CD4-positive, alpha-beta T cell treated with Interleukin-21 for 1 hour (primary cell): ENCODE results near the gene PKP2.

ENCODE experiments used
- DNase-seq: peaks from one replicate; pipeline ENCODE4 v3.0.0-alpha.2; 2020

PKP2 gene

GRCh38 chr12:32860192-32860591, 36.4 kb downstream of the PKP2 start:
- no peak for DNase-seq

- no peak for DNase-seq
These were observed 37.2 kb downstream of the PKP2 start for GRCh38 chr12:32859389-32859788.

GRCh38 chr12:32854716-32855115, 41.9 kb downstream of the PKP2 start:
- no peak for DNase-seq

- no peak for DNase-seq
These were observed 42.5 kb downstream of the PKP2 start for GRCh38 chr12:32854097-32854496.

- DNase-seq: no peak
These were observed 49.3 kb downstream of the PKP2 start for GRCh38 chr12:32847287-32847686.

- no peak for DNase-seq
These were observed 50.5 kb downstream of the PKP2 start for GRCh38 chr12:32846053-32846452.

GRCh38 chr12:32843528-32844095, 53.0 kb downstream of the PKP2 start:
- DNase-seq: no peak

GRCh38 chr12:32841061-32841460, 55.5 kb downstream of the PKP2 start:
- DNase-seq: no peak

GRCh38 chr12:32839828-32840227, 56.7 kb downstream of the PKP2 start:
- DNase-seq: no peak

GRCh38 chr12:32837974-32838373, 58.6 kb downstream of the PKP2 start:
- no peak for DNase-seq

GRCh38 chr12:32836710-32837109, 59.9 kb downstream of the PKP2 start:
- DNase-seq: no peak

GRCh38 chr12:32834122-32834521, 62.5 kb downstream of the PKP2 start:
- DNase-seq: no peak

- no peak for DNase-seq
These were observed 68.0 kb downstream of the PKP2 start for GRCh38 chr12:32828552-32828951.

GRCh38 chr12:32828120-32828519, 68.5 kb downstream of the PKP2 start:
- DNase-seq: no peak

GRCh38 chr12:32826807-32827412, 69.7 kb downstream of the PKP2 start:
- no peak for DNase-seq

GRCh38 chr12:32824596-32824995, 72.0 kb downstream of the PKP2 start:
- DNase-seq: no peak

- DNase-seq: no peak
These were observed 74.2 kb downstream of the PKP2 start for GRCh38 chr12:32822344-32822743.

- no peak for DNase-seq
These were observed 74.9 kb downstream of the PKP2 start for GRCh38 chr12:32821710-32822109.

- no peak for DNase-seq
These were observed 75.3 kb downstream of the PKP2 start for GRCh38 chr12:32821293-32821692.

- no peak for DNase-seq
These were observed 76.1 kb downstream of the PKP2 start for GRCh38 chr12:32820376-32820931.

- DNase-seq: no peak
These were observed 77.2 kb downstream of the PKP2 start for GRCh38 chr12:32819424-32819823.

GRCh38 chr12:32811686-32812392, 84.7 kb downstream of the PKP2 start:
- no peak for DNase-seq

GRCh38 chr12:32809846-32810245, 86.7 kb downstream of the PKP2 start:
- no peak for DNase-seq

GRCh38 chr12:32809196-32809595, 87.4 kb downstream of the PKP2 start:
- no peak for DNase-seq
